Amniotic epithelial cell (primary cell): Measurements from ENCODE around the gene FAM107B.
"Not testable (repeated sequence)": the region's sequence is repeated elsewhere in the genome, so short reads cannot be mapped to it uniquely, and the experiment has no call there.

Experiments
- DNase-seq: peaks from one replicate; pipeline ENCODE4 v3.0.0-alpha.2; 2010; ENCODE audit warnings: low read depth

Gene FAM107B

GRCh38 chr10:14692344-14693076 lies 82.2 kb downstream of the FAM107B start:
- no peak for DNase-seq

GRCh38 chr10:14691359-14691758 lies 83.3 kb downstream of the FAM107B start:
- DNase-seq = no peak

- DNase-seq = peak; percentile 70
Measured at GRCh38 chr10:14688606-14689005, 86.1 kb downstream of the FAM107B start.

GRCh38 chr10:14688189-14688588 lies 86.5 kb downstream of the FAM107B start:
- DNase-seq = not testable (repeated sequence)

GRCh38 chr10:14687340-14687739 lies 87.4 kb downstream of the FAM107B start:
- DNase-seq = no peak

- no peak for DNase-seq
Measured at GRCh38 chr10:14686356-14686755, 88.3 kb downstream of the FAM107B start.

- no peak for DNase-seq
Measured at GRCh38 chr10:14684354-14684753, 90.3 kb downstream of the FAM107B start.

GRCh38 chr10:14683256-14683655 lies 91.4 kb downstream of the FAM107B start:
- DNase-seq = no peak

GRCh38 chr10:14681802-14682201 lies 92.9 kb downstream of the FAM107B start:
- DNase-seq = no peak

GRCh38 chr10:14681305-14681704 lies 93.4 kb downstream of the FAM107B start:
- no peak for DNase-seq

- DNase-seq = no peak
Measured at GRCh38 chr10:14678637-14679036, 96.1 kb downstream of the FAM107B start.

- DNase-seq = no peak
Measured at GRCh38 chr10:14676732-14677131, 98.0 kb downstream of the FAM107B start.

- no peak for DNase-seq
Measured at GRCh38 chr10:14674376-14675050, 100.2 kb downstream of the FAM107B start.

GRCh38 chr10:14673189-14673861 lies 101.4 kb downstream of the FAM107B start:
- DNase-seq = peak; percentile 72

GRCh38 chr10:14671386-14671831 lies 103.3 kb downstream of the FAM107B start:
- DNase-seq = no peak

- DNase-seq = no peak
Measured at GRCh38 chr10:14670551-14671240, 104.0 kb downstream of the FAM107B start.

GRCh38 chr10:14669576-14669975 lies 105.1 kb downstream of the FAM107B start:
- no peak for DNase-seq

GRCh38 chr10:14667781-14668180 lies 106.9 kb downstream of the FAM107B start:
- no peak for DNase-seq

- no peak for DNase-seq
Measured at GRCh38 chr10:14667280-14667679, 107.4 kb downstream of the FAM107B start.

- DNase-seq = no peak
Measured at GRCh38 chr10:14665865-14666857, 108.5 kb downstream of the FAM107B start.

- no peak for DNase-seq
Measured at GRCh38 chr10:14665304-14665703, 109.4 kb downstream of the FAM107B start.
